Parathyroid adenoma (tissue), 2 donors: ENCODE results near the gene IFIT1B.

Experiments used
- H2AFZ ChIP-seq: fragments of 300-600 bp; sonication (generic); one replicate; pipeline ENCODE4 v1.7.0; 2017; ENCODE audit warnings: antibody characterized with exemption, mild to moderate bottlenecking
- H3K27ac ChIP-seq: fragments of 300-600 bp; sonication (generic); one replicate; pipeline ENCODE4 v1.7.0; 2017
- H3K27me3 ChIP-seq: fragments of 300-600 bp; sonication (generic); one replicate; pipeline ENCODE4 v1.7.0; 2017; ENCODE audit warnings: low read length; ENCODE audit not compliant: control insufficient read depth, insufficient read depth
- H3K36me3 ChIP-seq: fragments of 300-600 bp; sonication (generic); one replicate; pipeline ENCODE4 v1.7.0; 2017; ENCODE audit warnings: low read length; ENCODE audit not compliant: control insufficient read depth, insufficient read depth
- H3K4me1 ChIP-seq: fragments of 300-600 bp; sonication (generic); one replicate; pipeline ENCODE4 v1.7.0; 2017; ENCODE audit warnings: control low read depth
- H3K4me2 ChIP-seq: fragments of 300-600 bp; sonication (generic); one replicate; pipeline ENCODE4 v1.7.0; 2017; ENCODE audit warnings: low read length
- H3K4me3 ChIP-seq: fragments of 300-600 bp; sonication (generic); one replicate; pipeline ENCODE4 v1.7.0; 2017; ENCODE audit warnings: low read depth, low read length
- H3K79me2 ChIP-seq: fragments of 300-600 bp; sonication (generic); one replicate; pipeline ENCODE4 v1.7.0; 2017; ENCODE audit warnings: control low read depth
- H3K9ac ChIP-seq: fragments of 300-600 bp; sonication (generic); one replicate; pipeline ENCODE4 v1.7.0; 2017; ENCODE audit warnings: mild to moderate bottlenecking
- H3K9me3 ChIP-seq: fragments of 300-600 bp; sonication (generic); one replicate; pipeline ENCODE4 v1.7.0; 2017; ENCODE audit warnings: low read length; ENCODE audit not compliant: control insufficient read depth
- CTCF ChIP-seq: fragments of 300-600 bp; sonication (generic); IDR thresholded peaks from one replicate; pipeline ENCODE4 v1.7.0; 2017; ENCODE audit warnings: antibody characterized with exemption, mild to moderate bottlenecking
- donor health status: primary hyperparathyroidism.

The IFIT1B gene

GRCh38 chr10:89352802-89353201 lies 25.1 kb upstream of the IFIT1B start:
- no peak overlapping the region for H3K4me3 ChIP-seq

GRCh38 chr10:89355394-89355931 lies 22.4 kb upstream of the IFIT1B start:
- Histone ChIP-seq H3K27ac (no peak overlapping the region), H3K9me3 (no peaks in the 10 kb centered on the region)

More at GRCh38 chr10:89352802-89353201, 25.1 kb upstream of the IFIT1B start:
- Histone ChIP-seq H3K4me2 (no peak overlapping the region), H3K4me1 (no peaks in the 10 kb centered on the region), H3K27me3 (no peaks in the 10 kb centered on the region), H3K9ac (no peak overlapping the region), H2AFZ (no peak overlapping the region), H3K79me2 (no peaks in the 10 kb centered on the region), H3K9me3 (no peaks in the 10 kb centered on the region), H3K36me3 (no peaks in the 10 kb centered on the region), H3K27ac (no peak overlapping the region)
- no peak for TF ChIP-seq CTCF

GRCh38 chr10:89357096-89357495 lies 20.8 kb upstream of the IFIT1B start:
- Histone ChIP-seq H3K36me3 (no peaks in the 10 kb centered on the region), H3K9me3 (no peaks in the 10 kb centered on the region), H3K9ac (no peak overlapping the region), H3K79me2 (no peaks in the 10 kb centered on the region), H2AFZ (no peak overlapping the region), H3K27ac (no peak overlapping the region), H3K27me3 (no peaks in the 10 kb centered on the region), H3K4me1 (no peaks in the 10 kb centered on the region), H3K4me2 (no peak overlapping the region), H3K4me3 (no peak overlapping the region)
- TF ChIP-seq CTCF = no peak

More at GRCh38 chr10:89355394-89355931, 22.4 kb upstream of the IFIT1B start:
- Histone ChIP-seq H3K79me2 (no peaks in the 10 kb centered on the region), H3K4me1 (no peaks in the 10 kb centered on the region), H3K9ac (no peak overlapping the region), H3K4me2 (no peak overlapping the region), H3K27me3 (no peaks in the 10 kb centered on the region), H3K4me3 (no peak overlapping the region), H3K36me3 (no peaks in the 10 kb centered on the region), H2AFZ (no peak overlapping the region)
- TF ChIP-seq CTCF = no peak

GRCh38 chr10:89357975-89358374 lies 19.9 kb upstream of the IFIT1B start:
- Histone ChIP-seq H2AFZ (no peak overlapping the region), H3K36me3 (no peaks in the 10 kb centered on the region), H3K79me2 (no peaks in the 10 kb centered on the region), H3K9me3 (no peaks in the 10 kb centered on the region), H3K9ac (no peak overlapping the region), H3K4me1 (no peaks in the 10 kb centered on the region), H3K4me2 (no peak overlapping the region), H3K27me3 (no peaks in the 10 kb centered on the region), H3K4me3 (no peak overlapping the region), H3K27ac (no peak overlapping the region)
- no peak for TF ChIP-seq CTCF

- H3K4me1 ChIP-seq = peaks cover 2% of the 10 kb centered on the region
- H3K27me3 ChIP-seq = no peaks in the 10 kb centered on the region
- H2AFZ ChIP-seq = no peak overlapping the region
- no peak for TF ChIP-seq CTCF
- no peak overlapping the region for H3K4me3 ChIP-seq
- no peak overlapping the region for H3K4me2 ChIP-seq
- no peaks in the 10 kb centered on the region for H3K79me2 ChIP-seq
- H3K9me3 ChIP-seq = no peaks in the 10 kb centered on the region
- no peaks in the 10 kb centered on the region for H3K36me3 ChIP-seq
- H3K9ac ChIP-seq = no peak overlapping the region
- no peak overlapping the region for H3K27ac ChIP-seq
Observed at GRCh38 chr10:89360157-89360556, 17.7 kb upstream of the IFIT1B start.
